Measurements from ENCODE around the gene YDJC.
"Not testable (repeated sequence)": the region's sequence is repeated elsewhere in the genome, so short reads cannot be mapped to it uniquely, and the experiment has no call there.

GRCh38 chr22:21580623-21581007 lies 49.2 kb downstream of the YDJC start:
- TF ChIP-seq CTCF (conservative IDR thresholded peaks at IDR 0.05; ENCODE audit: low read depth, low read length); POLR2A (IDR thresholded peaks at IDR 0.05; ENCODE audit: low read depth, low read length); SMC3 (IDR thresholded peaks at IDR 0.05; ENCODE audit: low read depth, low read length); NFE2L2 (IDR thresholded peaks at IDR 0.05; ENCODE audit: low read depth, low read length); FOS (IDR thresholded peaks at IDR 0.05; ENCODE audit: low read depth, low read length); CEBPB (IDR thresholded peaks at IDR 0.05; ENCODE audit: low read depth, low read length); RAD21 (IDR thresholded peaks at IDR 0.05; ENCODE audit: low read length); BHLHE40 (IDR thresholded peaks at IDR 0.05; ENCODE audit: low read depth, low read length): not testable (repeated sequence)

Measured in IMR-90 (cell line).